Heart right ventricle (tissue), 16 donors: Measurements from ENCODE around the gene DCST2. TPM values are rescaled to one million over a fixed set of nuclear protein-coding genes. Genes with fewer than 3 reads are reported as not detected.

Experiments used
- ATAC-seq, 8 donors: fragments of 200-7000 bp; cut with Tn5 transposase; one replicate each; pipeline ENCODE4 v1.9.1; 2020; ENCODE audit warnings: mild to moderate bottlenecking in 8 of 8, moderate library complexity in 8 of 8, moderate number of reproducible peaks in 1 of 8
- DNase-seq, 2 donors: peaks; one replicate each; pipeline ENCODE4 v3.0.0-alpha.2; 2020
- H3K27ac ChIP-seq, 10 donors: fragments of 200-600 bp; sonication (generic) in 2 of 10; one replicate each; pipeline versions ENCODE4 v1.5.0 to v1.8.0; 2020 to 2022; ENCODE audit warnings: mild to moderate bottlenecking in 3 of 10
- H3K27me3 ChIP-seq, 7 donors: fragments of 200-600 bp; one replicate each; pipeline ENCODE4 v1.8.0; 2021 to 2022; ENCODE audit warnings: mild to moderate bottlenecking in 2 of 7
- H3K36me3 ChIP-seq, 9 donors: fragments of 200-600 bp; sonication (generic) in 1 of 9; one replicate each; pipeline versions ENCODE4 v1.5.0 to v1.8.0; 2020 to 2022; ENCODE audit warnings: mild to moderate bottlenecking in 2 of 9
- H3K4me1 ChIP-seq, 9 donors: fragments of 200-600 bp; sonication (generic) in 1 of 9; one replicate each; pipeline versions ENCODE4 v1.5.0 to v1.8.0; 2020 to 2022; ENCODE audit warnings: mild to moderate bottlenecking in 4 of 9
- H3K4me3 ChIP-seq, 10 donors: fragments of 200-600 bp; sonication (generic) in 2 of 10; one replicate each; pipeline versions ENCODE4 v1.5.0 to v1.8.0; 2020 to 2022; ENCODE audit warnings: mild to moderate bottlenecking in 7 of 10, moderate library complexity in 2 of 10
- H3K9me3 ChIP-seq, 11 donors: fragments of 200-600 bp in 10 of 11; sonication (generic) in 2 of 11; one replicate each; pipeline versions ENCODE4 v1.5.0 to v1.8.0; 2013 to 2022; ENCODE audit warnings: mild to moderate bottlenecking in 2 of 11, control low read depth in 1 of 11, moderate library complexity in 1 of 11
- CTCF ChIP-seq, 9 donors: fragments of 200-600 bp; sonication (generic) in 2 of 9; IDR thresholded peaks; one replicate each; pipeline versions ENCODE4 v1.5.0 to v1.8.0; 2021 to 2022; ENCODE audit warnings: antibody characterized with exemption in 9 of 9, mild to moderate bottlenecking in 5 of 9, moderate library complexity in 1 of 9
- whole genome bisulfite sequencing, 2 donors: extraction: QIAGEN DNeasy Blood & Tissue Kit; methylation state at CpG; one replicate each; pipeline ENCODE4 v1.1.7; 2013; ENCODE audit warnings: inconsistent platforms in 1 of 2; 5-methylcytosine and 5-hydroxymethylcytosine counted together
- intact Hi-C, 10 donors: fragments of 100-400 bp; cut with DNase I; formaldehyde crosslinking; loops; one replicate each; pipeline versions ENCODE4 v1.11.1 to v1.14.2; 2022
- polyA plus RNA-seq, 2 donors: library from polyadenylated mRNA; stranded (reverse); fragments of 200-250 nt; gene quantifications; one replicate each; pipeline ENCODE4 v1.2.3, GENCODE V29; 2013
- total RNA-seq, 10 donors: library from RNA; stranded (reverse); fragmentation: NEBNext Ultra II Directional in 3 of 10; extraction: Animal tissue kit (Norgen Biotek cat#: 25700) in 3 of 10; gene quantifications; one replicate each; pipeline versions ENCODE4 v1.2.1 to v1.2.4, GENCODE V29; 2021 to 2023
- donor health status: Arrhythmogenic right ventricular cardiomyopathy.
- donor health status: ischemic (EF 13 %, LVEDD 7.1; RV severe dilation, severe dysfunction).
- donor health status: healthy with polysubstance abuse.
- donor health status: DM: no; HTN: yes; CAD: no.
- donor health status: DM: no; HTN: no; CAD: no.
- donor health status: ischemic (EF 25% LVEDD 6.9; RV normal size, moderate dysfunction).
- donor health status: ischemic (EF 25% LVEDD 5.7; RV mildly dilated, moderate dysfunction).
- donor health status: healthy.
- donor health status: DM: yes; HTN: yes; CAD: no.
- donor health status: Ischemic cardiomyopathy.
- donor health status: ischemic (EF 35%, LVEDD 5.7; RV mildly dilated, moderate dysfunction).
- donor health status: nonischemic (EF 11% LVEDD 7.7; RV severe dilation, severe dysfunction).
- donor health status: DM: yes; HTN: yes; CAD: no.
- donor health status: PGD.
- donor health status: ischemic (EF 29% LVEDD 5.4; RV normal size, mild dysfunction).
- donor health status: nonischemic (EF 23%, LVEDD 6.1; RV moderate dilation, normal function).

The DCST2 gene
- total and polyA plus RNA-seq, 12 donors, result 0.15 to 1.8 (median 0.32) TPM; not detected in 1

DNA sequence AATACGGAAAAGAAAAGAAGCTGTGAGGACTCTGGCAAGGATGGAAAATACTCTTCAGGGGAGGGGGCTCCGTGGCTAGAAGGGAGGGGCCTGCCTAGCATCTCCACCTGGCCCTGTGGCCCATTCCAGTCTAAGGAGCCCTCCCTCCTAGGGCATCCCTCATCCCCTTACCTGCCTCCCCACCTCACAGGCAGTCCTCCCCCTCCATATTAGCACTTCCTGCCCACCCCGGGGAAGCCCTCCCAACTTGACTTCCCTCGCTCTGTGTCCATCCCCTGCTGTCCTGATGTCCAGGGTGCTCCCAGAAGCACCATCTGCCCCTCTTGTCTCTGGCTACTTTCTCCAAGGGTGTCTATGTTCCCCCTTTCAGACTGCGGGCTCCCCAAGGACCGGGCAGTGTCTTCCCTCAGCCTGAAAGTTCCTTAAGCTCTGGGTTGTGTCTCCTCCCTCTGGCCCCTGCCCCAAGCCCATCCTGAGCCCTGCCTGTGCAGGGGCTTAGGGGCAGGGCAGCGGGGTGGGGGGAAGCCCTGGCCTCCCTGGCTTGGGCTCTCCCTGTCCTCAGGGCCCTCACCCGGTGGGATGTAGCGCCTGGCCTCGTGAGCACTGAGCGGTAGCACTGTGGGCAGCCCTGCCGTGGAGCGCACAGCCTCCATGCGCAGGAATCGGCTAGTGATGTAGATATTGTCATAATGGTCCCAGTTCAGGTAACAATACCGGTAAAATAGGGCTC is 3.9 kb downstream of the DCST2 start:
- no peaks in the 10 kb centered on the region for H3K27me3 ChIP-seq
- peak in 1 of 8 donors; percentile 11 for ATAC-seq
- WGBS, 2 donors, result 83 to 89% methylated on average over 15 to 16 of the region's 16 CpGs
- no peaks in the 10 kb centered on the region for H3K4me1 ChIP-seq
- no peak overlapping the region for H3K4me3 ChIP-seq
- no peaks in the 10 kb centered on the region for H3K9me3 ChIP-seq
- DNase-seq, result no peak
- no peak for TF ChIP-seq CTCF (IDR thresholded peaks at IDR 0.05)
- intact Hi-C loops, result no loop called here
- H3K36me3 ChIP-seq, result no peaks in the 10 kb centered on the region
- H3K27ac ChIP-seq, result no peak overlapping the region

DNA sequence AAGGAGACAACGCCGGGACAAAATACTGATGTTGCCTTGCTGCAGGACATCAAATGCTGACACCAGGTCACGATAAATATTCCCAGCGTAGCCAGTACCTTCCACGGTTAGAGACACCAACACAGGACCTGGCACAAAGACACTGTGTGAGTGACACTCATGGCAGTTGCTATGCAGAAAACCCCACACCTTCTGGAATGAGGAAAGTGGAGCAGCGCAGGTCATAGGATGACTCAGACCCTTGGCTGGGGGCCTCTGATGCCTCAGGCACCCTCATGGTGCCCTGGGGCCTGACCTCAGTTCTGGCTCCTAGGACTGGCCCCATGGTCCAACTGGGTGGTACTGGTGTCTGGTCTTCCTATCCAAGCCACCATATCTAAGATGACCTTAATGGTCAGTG is 7.0 kb downstream of the DCST2 start:
- Histone ChIP-seq H3K27me3 (no peaks in the 10 kb centered on the region), H3K4me3 (no peak overlapping the region), H3K9me3 (no peaks in the 10 kb centered on the region), H3K27ac (no peak overlapping the region), H3K4me1 (peaks cover 0 to 9% (median 0%) of the 10 kb centered on the region in 9 donors), H3K36me3 (no peaks in the 10 kb centered on the region)
- WGBS, 2 donors, result 88 to 89% methylated on average over 6 of the region's 6 CpGs
- no peak for ATAC-seq
- DNase-seq, result no peak
- no peak for TF ChIP-seq CTCF (IDR thresholded peaks at IDR 0.05)
- intact Hi-C loops, result no loop called here

GRCh38 chr1:155026154-155026553 is 7.4 kb downstream of the DCST2 start:
- intact Hi-C loops, result no loop called here
- WGBS, 2 donors, result 64 to 73% methylated on average over 9 of the region's 9 CpGs
- Histone ChIP-seq H3K27ac (no peak overlapping the region), H3K36me3 (no peaks in the 10 kb centered on the region), H3K27me3 (no peaks in the 10 kb centered on the region), H3K4me3 (no peak overlapping the region), H3K9me3 (no peaks in the 10 kb centered on the region), H3K4me1 (peaks cover 0 to 9% (median 0%) of the 10 kb centered on the region in 9 donors)
- TF ChIP-seq CTCF (IDR thresholded peaks at IDR 0.05), result no peak
- DNase-seq (no peak), ATAC-seq (no peak)

DNA sequence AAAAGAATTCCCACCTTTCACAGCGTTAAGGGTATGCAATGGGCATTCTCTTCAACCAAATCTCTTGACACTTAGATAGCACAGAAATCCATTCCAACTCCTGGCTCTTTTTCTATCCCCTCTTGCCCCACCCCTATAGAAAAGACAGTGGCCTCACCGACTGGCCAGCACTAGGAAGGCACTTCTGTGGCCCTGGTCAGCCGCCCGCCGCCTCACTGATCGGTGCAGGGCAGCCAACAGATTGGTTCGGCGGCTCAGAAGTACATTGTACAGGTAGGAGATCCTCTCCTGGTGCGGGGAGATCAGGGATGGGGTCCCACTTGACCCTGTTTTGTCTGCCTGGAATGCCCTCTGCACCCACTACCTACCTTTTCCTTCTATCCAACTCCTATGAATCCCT is 9.3 kb downstream of the DCST2 start:
- TF ChIP-seq CTCF (IDR thresholded peaks at IDR 0.05), result no peak
- no peak overlapping the region for H3K4me3 ChIP-seq
- H3K9me3 ChIP-seq, result no peaks in the 10 kb centered on the region
- intact Hi-C loops, result no loop called here
- no peak overlapping the region for H3K27ac ChIP-seq
- no peak for ATAC-seq
- peaks cover 0 to 9% (median 0%) of the 10 kb centered on the region in 9 donors for H3K4me1 ChIP-seq
- no peaks in the 10 kb centered on the region for H3K36me3 ChIP-seq
- no peak for DNase-seq
- WGBS, 2 donors, result 88 to 89% methylated on average over 9 of the region's 9 CpGs
- H3K27me3 ChIP-seq, result no peaks in the 10 kb centered on the region
